K562 (cell line): ENCODE data around the gene ATP6V0D1. TPM values are rescaled to one million over a fixed set of nuclear protein-coding genes. Genes with fewer than 3 reads are reported as not detected.
A peak's percentile ranks its signal among the peaks of the same experiment; 100 is the strongest.

Experiments used
- ATAC-seq: fragments of 200-7000 bp; cut with Tn5 transposase; 3 replicates; pipeline ENCODE4 v1.9.1; 2020; ENCODE audit warnings: moderate library complexity
- BruUV-seq: library from RNA; stranded (reverse); fragments of 400-500 nt; replicated peaks from 2 replicates; lab custom pipeline; 2021; lab: Mats Ljungman, UMichigan
- CTCF ChIA-PET: fragments of 300-600 bp; formaldehyde crosslinking; extraction: SDS; loops from one replicate; lab custom pipeline; 2021; ENCODE audit warnings: low intra/inter-chr PET ratio; lab: Yijun Ruan, JAX
- POLR2A ChIA-PET: fragments of 300-600, 350-650 bp; sonication (Branson Sonifier 250); formaldehyde crosslinking; extraction: SDS; loops from one replicate; lab custom pipeline; 2021; ENCODE audit warnings: antibody characterized with exemption, inconsistent platforms; lab: Yijun Ruan, JAX
- DNase-seq, 4 experiments: peaks; one replicate each; pipeline versions ENCODE4 v3.0.0 to v3.0.0-alpha.2; 2011 to 2018; ENCODE audit warnings: low spot score in 3 of 4, mixed read lengths in 3 of 4; ENCODE audit errors: extremely low read depth in 1 of 4
- FAIRE-seq: peaks from 2 replicates; lab custom pipeline; 2011; peaks lifted over from hg19 to GRCh38; lab: Jason Lieb, UNC
- H2AFZ ChIP-seq: 2 replicates; pipeline ENCODE4 v1.6.0; 2011; ENCODE audit warnings: low read depth, low read length, control low read depth, inconsistent platforms
- H3K27ac ChIP-seq: fragments of 200-600 bp; 3 replicates; pipeline ENCODE4 v1.8.0; 2011; ENCODE audit warnings: low read depth, mild to moderate bottlenecking, control low read depth, inconsistent platforms, low read length, moderate library complexity, mixed read lengths; ENCODE audit errors: extremely low read depth
- H3K27me3 ChIP-seq, 2 experiments: fragments of 300-600 bp in 1 of 2; 2 replicates in 1 of 2; 3 replicates in 1 of 2; pipeline versions ENCODE4 v1.6.0 to v1.8.0; 2011; ENCODE audit warnings: inconsistent platforms in 2 of 2, low read length in 2 of 2, mild to moderate bottlenecking in 1 of 2, mixed read lengths in 1 of 2, moderate library complexity in 1 of 2; ENCODE audit not compliant: control insufficient read depth in 2 of 2, insufficient read depth in 2 of 2
- H3K36me3 ChIP-seq: fragments of 300-600 bp; 3 replicates; pipeline ENCODE4 v1.8.0; 2011; ENCODE audit warnings: mild to moderate bottlenecking, low read length, inconsistent platforms; ENCODE audit not compliant: control insufficient read depth, insufficient read depth
- H3K4me1 ChIP-seq, 2 experiments: fragments of 200-600 bp in 1 of 2; replicated peaks in 1 of 2; 2 replicates in 1 of 2; 3 replicates in 1 of 2; pipeline versions ENCODE4 v1.5.1 to v1.8.0; 2011; ENCODE audit warnings: inconsistent platforms in 2 of 2, low read length in 2 of 2, mild to moderate bottlenecking in 1 of 2, mixed read lengths in 1 of 2, moderate library complexity in 1 of 2; ENCODE audit not compliant: control insufficient read depth in 2 of 2, insufficient read depth in 2 of 2
- H3K4me2 ChIP-seq: 2 replicates; pipeline ENCODE4 v1.6.1; 2011; ENCODE audit warnings: low read length, control low read depth, inconsistent platforms, mixed read lengths; ENCODE audit not compliant: insufficient read depth
- H3K4me3 ChIP-seq: fragments of 200-600 bp; sonication (generic), shearing (Covaris generic); 2 replicates; pipeline ENCODE4 v1.5.1; 2016; ENCODE audit warnings: control low read depth, inconsistent platforms
- H3K79me2 ChIP-seq: fragments of 200-600 bp; 3 replicates; pipeline ENCODE4 v1.8.0; 2011; ENCODE audit warnings: low read length, inconsistent platforms; ENCODE audit not compliant: control insufficient read depth, insufficient read depth
- H3K9ac ChIP-seq, 2 experiments: 2 replicates each; pipeline versions ENCODE4 v1.6.0 to v1.6.1; 2011; ENCODE audit warnings: low read depth in 2 of 2, low read length in 2 of 2, control low read depth in 1 of 2, inconsistent platforms in 1 of 2, mild to moderate bottlenecking in 1 of 2, mixed read lengths in 1 of 2; ENCODE audit not compliant: insufficient read depth in 1 of 2
- H3K9me1 ChIP-seq: one replicate; pipeline ENCODE4 v1.6.0; 2011; ENCODE audit warnings: inconsistent platforms, mild to moderate bottlenecking, low read length, moderate library complexity; ENCODE audit not compliant: control insufficient read depth, insufficient read depth
- H3K9me3 ChIP-seq: replicated peaks from 2 replicates; pipeline ENCODE4 v1.5.1; 2011; ENCODE audit warnings: low read depth, low read length, inconsistent platforms; ENCODE audit not compliant: control insufficient read depth, insufficient read depth
- H4K20me1 ChIP-seq: replicated peaks from 2 replicates; pipeline ENCODE4 v1.6.1; 2011; ENCODE audit warnings: low read length, inconsistent platforms, mixed read lengths; ENCODE audit not compliant: control insufficient read depth, insufficient read depth
- CREB1 ChIP-seq, 2 experiments: sonication (generic) in 1 of 2; formaldehyde crosslinking in 1 of 2; IDR thresholded peaks; 2 replicates each; pipeline versions ENCODE4 v1.6.1 to v1.8.0; 2012 to 2022; ENCODE audit warnings: inconsistent platforms in 1 of 2, mild to moderate bottlenecking in 1 of 2, missing genetic modification reagents in 1 of 2, moderate library complexity in 1 of 2
- DACH1 ChIP-seq: fragments of 450-650 bp; IDR thresholded peaks from 2 replicates; pipeline ENCODE4 v1.6.1; 2018; ENCODE audit not compliant: partially characterized antibody
- E2F5 ChIP-seq: sonication (generic); formaldehyde crosslinking; IDR thresholded peaks from 2 replicates; pipeline ENCODE4 v1.8.0; 2022; ENCODE audit warnings: mild to moderate bottlenecking, missing genetic modification reagents
- ETV1 ChIP-seq: fragments of 450-650 bp; conservative IDR thresholded peaks from 2 replicates; pipeline ENCODE4 v1.6.1; 2016; ENCODE audit warnings: missing genetic modification characterization, control low read depth, low read depth, missing compliant biosample characterization
- FOXA3 ChIP-seq, 2 experiments: fragments of 450-650 bp in 1 of 2; sonication (generic) in 1 of 2; formaldehyde crosslinking; IDR thresholded peaks in 1 of 2; conservative IDR thresholded peaks in 1 of 2; 2 replicates each; pipeline versions ENCODE4 v1.4.0 to v1.8.0; 2020 to 2022; ENCODE audit warnings: mild to moderate bottlenecking in 2 of 2, missing genetic modification reagents in 1 of 2
- HDAC1 ChIP-seq, 2 experiments: fragments of 450-650 bp; IDR thresholded peaks; 2 replicates each; pipeline ENCODE4 v1.6.1; 2016 to 2017; ENCODE audit warnings: inconsistent platforms in 1 of 2, mild to moderate bottlenecking in 1 of 2, moderate library complexity in 1 of 2
- MTA3 ChIP-seq: fragments of 450-650 bp; formaldehyde crosslinking; IDR thresholded peaks from 2 replicates; pipeline ENCODE4 v1.6.1; 2017; ENCODE audit warnings: mild to moderate bottlenecking, borderline replicate concordance
- MTF1 ChIP-seq: fragments of 250-450 bp; sonication (Bioruptor Pico); IDR thresholded peaks from 2 replicates; pipeline ENCODE4 v1.9.0; 2021; ENCODE audit warnings: moderate library complexity, mild to moderate bottlenecking, inconsistent platforms, borderline replicate concordance
- PRDM10 ChIP-seq: fragments of 450-650 bp; IDR thresholded peaks from 2 replicates; pipeline ENCODE4 v1.6.1; 2018; ENCODE audit not compliant: partially characterized antibody
- RNF2 ChIP-seq: sonication (generic); IDR thresholded peaks from 2 replicates; pipeline ENCODE4 v1.6.1; 2016
- SAFB2 ChIP-seq: fragments of 200-400 bp; formaldehyde crosslinking; IDR thresholded peaks from 2 replicates; pipeline ENCODE4 v1.6.1; 2018; ENCODE audit warnings: borderline replicate concordance, low read length, low read depth, moderate library complexity; ENCODE audit not compliant: severe bottlenecking
- TBL1XR1 ChIP-seq, 2 experiments: IDR thresholded peaks; 2 replicates each; pipeline ENCODE4 v1.6.1; 2012; ENCODE audit warnings: improper control_type of control experiment in 2 of 2, low read length in 2 of 2, mild to moderate bottlenecking in 1 of 2
- ZBTB1 ChIP-seq: sonication (generic); formaldehyde crosslinking; IDR thresholded peaks from 2 replicates; pipeline ENCODE4 v1.8.1; 2023; ENCODE audit warnings: missing genetic modification reagents, low read depth, mild to moderate bottlenecking, borderline replicate concordance
- ZNF175 ChIP-seq: fragments of 200-800 bp; sonication (Bioruptor generic); IDR thresholded peaks from 2 replicates; pipeline ENCODE4 v1.6.1; 2016; ENCODE audit warnings: low read depth, mild to moderate bottlenecking, missing genetic modification characterization, missing compliant biosample characterization
- WGBS: fragments of 100-300 bp; shearing (Covaris generic); methylation state at CpG from one replicate; pipeline ENCODE4 v1.1.6; 2016; ENCODE audit warnings: low coverage, mixed read lengths; ENCODE audit not compliant: insufficient coverage; ENCODE audit errors: missing lambda C conversion rate; 5-methylcytosine and 5-hydroxymethylcytosine counted together
- in situ Hi-C: fragments of 300-500 bp; cut with MboI; formaldehyde crosslinking; loops from 4 replicates; pipeline ENCODE4 v1.15.0; 2018; ENCODE audit warnings: inconsistent platforms, mixed read lengths
- intact Hi-C: fragments of 100-400 bp; cut with micrococcal nuclease; formaldehyde crosslinking; loops from 2 replicates; pipeline ENCODE4 v1.14.2; 2022
- polyA plus RNA-seq, 8 experiments: library from polyadenylated mRNA; depleted of rRNA in 4 of 8; stranded (reverse) in 5 of 8; unstranded in 3 of 8; fragments of >200 nt; fragmentation: Nextera tagmentation in 2 of 8; fragmentation: Illumina TruSeq in 1 of 8; extraction: Ambion mirVana in 2 of 8; extraction: Trizol in 1 of 8; gene quantifications; 2 replicates each; pipeline versions ENCODE4 v1.2.1 to v1.2.3, GENCODE V29; 2011 to 2014; ENCODE audit warnings: inconsistent platforms in 1 of 8, missing spikeins in 1 of 8
- total RNA-seq, 7 experiments: library from RNA; depleted of rRNA in 6 of 7; stranded (reverse); fragments of >200 nt in 6 of 7; fragmentation: Illumina TruSeq in 2 of 7; extraction: Trizol in 2 of 7; gene quantifications; 2 replicates each; pipeline versions ENCODE4 v1.2.1 to v1.2.3, GENCODE V29; 2011 to 2021; ENCODE audit warnings: low replicate concordance in 1 of 7
- TF ChIP-seq, protein P1 (sequence below): fragments of 450-650 bp; formaldehyde crosslinking; conservative IDR thresholded peaks from 2 replicates; pipeline ENCODE4 v1.4.0; 2022; ENCODE audit warnings: mild to moderate bottlenecking, missing genetic modification characterization

Gene ATP6V0D1
- total and polyA plus RNA-seq, 9 of the 15 experiments (the other 6 are each of a cell fraction or from before 2014, with no cell fraction given) = 23.2 to 69.7 (median 45.6) TPM

- Histone ChIP-seq H4K20me1 (peaks cover 13% of the 10 kb centered on the region; the same call in 1 of the 2 replicates), H3K27me3 (peaks cover 0 to 10% of the 10 kb centered on the region in 2 experiments; a peak in 1 of 5 replicates), H2AFZ (peak overlapping the region; percentile 80), H3K9me1 (peaks cover 3% of the 10 kb centered on the region), H3K27ac (no peak overlapping the region), H3K4me3 (peak overlapping the region; percentile 38), H3K36me3 (no peaks in the 10 kb centered on the region), H3K4me2 (peak overlapping the region; percentile 57), H3K9me3 (no peaks in the 10 kb centered on the region), H3K4me1 (peaks cover 6 to 28% of the 10 kb centered on the region in 2 experiments; a peak in 3 of 5 replicates), H3K9ac (peak overlapping the region in 1 of 2 experiments; percentile 80; a peak in 2 of 4 replicates), H3K79me2 (no peaks in the 10 kb centered on the region)
- POLR2A ChIA-PET = interaction anchor here (0.6 to 0.8 kb wide), 2 partner anchors 39 to 91 kb away, joined by 3 to 4 read pairs; no protein-coding TSS in a partner anchor
- BruUV-seq = no TSS peak
- peak in 2 of 4 experiments; percentile 54 to 58 for DNase-seq
- in situ Hi-C loops = no loop called here
- ATAC-seq = peak; percentile 17
- intact Hi-C loops = no loop called here
- WGBS = 23% methylated on average over 47 of the region's 53 CpGs
- CTCF ChIA-PET = interaction anchor here (1.5 kb wide), 1 partner anchor 35 kb away, joined by 5 read pairs; no protein-coding TSS in a partner anchor
- no peak for FAIRE-seq
- TF ChIP-seq RNF2 = no peak
- TF ChIP-seq CREB1 (IDR thresholded peaks at IDR 0.05) = no peak
- 0 out of 2 replicates have a peak, but pooled peaks have one; percentile 34 for TF ChIP-seq CREB1 (CRISPR knock-in tag; IDR thresholded peaks at IDR 0.05)
- no peak for TF ChIP-seq PRDM10
- no peak for TF ChIP-seq ZNF175 (CRISPR knock-in tag)
- no peak for TF ChIP-seq SAFB2
- TF ChIP-seq, protein P1, sequence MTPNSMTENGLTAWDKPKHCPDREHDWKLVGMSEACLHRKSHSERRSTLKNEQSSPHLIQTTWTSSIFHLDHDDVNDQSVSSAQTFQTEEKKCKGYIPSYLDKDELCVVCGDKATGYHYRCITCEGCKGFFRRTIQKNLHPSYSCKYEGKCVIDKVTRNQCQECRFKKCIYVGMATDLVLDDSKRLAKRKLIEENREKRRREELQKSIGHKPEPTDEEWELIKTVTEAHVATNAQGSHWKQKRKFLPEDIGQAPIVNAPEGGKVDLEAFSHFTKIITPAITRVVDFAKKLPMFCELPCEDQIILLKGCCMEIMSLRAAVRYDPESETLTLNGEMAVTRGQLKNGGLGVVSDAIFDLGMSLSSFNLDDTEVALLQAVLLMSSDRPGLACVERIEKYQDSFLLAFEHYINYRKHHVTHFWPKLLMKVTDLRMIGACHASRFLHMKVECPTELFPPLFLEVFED = no peak
- peak; percentile 29; the same call in 1 of the 2 replicates for TF ChIP-seq MTA3
- TF ChIP-seq ETV1 (tag) = no peak
- TF ChIP-seq E2F5 (CRISPR knock-in tag) = no peak
- TF ChIP-seq FOXA3 (CRISPR knock-in tag; conservative IDR thresholded peaks at IDR 0.05 in 1 of 2, IDR thresholded peaks at IDR 0.05 in 1 of 2) = no peak
- TF ChIP-seq MTF1 = no peak
- TF ChIP-seq ZBTB1 (CRISPR knock-in tag) = 0 out of 2 replicates have a peak, but pooled peaks have one; percentile 24
- TF ChIP-seq TBL1XR1 (IDR thresholded peaks at IDR 0.05; ENCODE audit: low read length in 2 of 2) = no peak
- TF ChIP-seq DACH1 = no peak
- TF ChIP-seq HDAC1 (IDR thresholded peaks at IDR 0.05) = peak in 1 of 2 experiments; percentile 28; a peak in 1 of 4 replicates
These were observed 50.4 kb downstream of the ATP6V0D1 start for GRCh38 chr16:67430504-67430976.
